Inferior parietal cortex (tissue), 1 donor: Measurements from ENCODE around the gene ADD2.
"Not testable (repeated sequence)": the region's sequence is repeated elsewhere in the genome, so short reads cannot be mapped to it uniquely, and the experiment has no call there.

Experiments
- DNase-seq: peaks from one replicate; pipeline ENCODE4 v3.0.0-alpha.2; 2016; ENCODE audit errors: extremely low spot score

ADD2 gene

DNA sequence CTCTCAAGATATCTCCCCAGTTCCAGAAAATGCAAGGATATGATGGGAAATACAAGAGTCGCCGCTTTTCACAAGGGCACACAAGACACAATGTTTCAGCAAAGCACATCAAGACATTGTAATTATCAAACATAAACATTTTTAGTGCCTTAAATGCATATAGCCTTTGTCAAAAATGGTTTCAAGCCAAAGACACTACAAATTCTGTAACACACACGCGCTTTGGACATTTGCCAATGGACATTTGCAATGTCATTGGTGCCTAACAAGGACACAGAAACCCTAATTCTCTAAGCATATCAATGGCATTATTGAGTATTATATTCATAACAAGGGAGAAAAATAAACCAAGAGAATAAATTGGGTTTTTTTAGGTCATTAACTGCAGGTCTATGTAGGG, 16.1 kb downstream of the ADD2 start:
- DNase-seq, result no peak

DNA sequence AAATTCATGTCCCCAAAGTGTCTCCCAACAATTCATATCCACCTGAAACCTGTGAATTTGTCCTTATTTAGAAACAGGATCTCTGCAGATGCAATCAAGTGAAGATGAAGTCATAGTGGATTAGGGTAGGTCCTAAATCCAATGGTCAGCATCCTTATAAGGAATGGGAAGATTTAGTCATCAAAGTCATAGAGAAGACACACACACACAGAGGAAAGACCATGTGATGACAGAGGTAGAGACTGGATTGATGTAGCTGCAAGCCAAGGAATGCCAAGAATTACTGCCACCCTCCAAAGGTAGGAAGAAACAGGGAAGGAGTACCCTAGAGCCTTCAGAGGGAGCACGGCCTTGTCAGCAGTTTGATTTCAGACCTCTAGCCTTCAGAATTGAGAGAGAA, 17.7 kb downstream of the ADD2 start:
- no peak for DNase-seq

DNA sequence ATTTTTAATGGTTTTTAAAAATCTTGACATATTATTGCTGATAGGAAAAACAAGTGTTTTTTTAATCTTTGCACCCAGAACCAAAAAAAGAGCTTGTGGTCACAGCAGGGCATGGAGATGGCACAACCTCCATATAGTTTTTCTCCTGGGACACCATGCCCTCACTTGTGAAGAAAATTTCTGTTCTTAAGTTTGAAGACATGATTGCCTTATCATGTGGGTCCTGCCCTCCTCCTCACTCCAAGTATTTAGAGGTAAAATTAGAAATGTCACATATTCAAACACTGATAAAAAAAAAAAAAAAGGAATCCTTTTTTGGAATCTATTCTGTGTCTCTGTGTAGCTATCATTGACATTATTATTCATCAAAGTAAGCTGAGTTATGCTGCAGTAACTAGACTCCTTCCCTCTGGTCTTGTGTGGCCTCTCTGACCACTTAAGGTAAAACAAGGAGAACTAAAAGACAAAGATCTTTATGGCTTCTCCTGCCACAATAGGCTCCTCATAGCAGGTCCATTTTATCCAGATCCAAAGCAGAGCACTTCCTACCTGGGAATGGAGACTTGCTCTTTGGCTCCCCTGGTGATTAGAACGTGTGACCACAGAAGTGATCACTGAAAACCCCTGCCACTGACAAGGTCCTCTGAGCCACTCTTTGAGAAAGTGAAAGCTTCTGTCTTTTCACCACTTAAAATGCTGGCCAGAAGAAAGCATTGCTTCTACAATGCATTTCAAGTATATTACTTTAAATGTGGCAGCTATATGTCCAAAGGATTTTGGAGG, 19.8 kb downstream of the ADD2 start:
- no peak for DNase-seq

DNA sequence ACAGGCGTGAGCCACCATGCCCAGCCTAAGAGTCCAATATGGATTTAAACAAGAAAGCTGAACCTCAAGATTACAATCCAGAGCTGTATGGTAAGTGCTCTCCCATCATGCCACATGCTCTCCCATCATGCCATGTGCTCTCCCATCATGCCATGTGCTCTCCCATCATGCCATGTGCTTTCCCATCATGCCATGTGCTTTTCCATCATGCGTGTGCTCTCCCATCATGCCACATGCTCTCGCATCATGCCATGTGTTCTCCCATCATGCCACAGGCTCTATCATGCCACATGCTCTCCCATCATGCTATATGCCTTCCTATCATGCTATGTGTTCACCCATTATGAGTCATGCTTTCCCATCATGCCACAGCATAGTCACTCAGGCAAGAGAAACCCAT, 20.7 kb downstream of the ADD2 start:
- no peak for DNase-seq

DNA sequence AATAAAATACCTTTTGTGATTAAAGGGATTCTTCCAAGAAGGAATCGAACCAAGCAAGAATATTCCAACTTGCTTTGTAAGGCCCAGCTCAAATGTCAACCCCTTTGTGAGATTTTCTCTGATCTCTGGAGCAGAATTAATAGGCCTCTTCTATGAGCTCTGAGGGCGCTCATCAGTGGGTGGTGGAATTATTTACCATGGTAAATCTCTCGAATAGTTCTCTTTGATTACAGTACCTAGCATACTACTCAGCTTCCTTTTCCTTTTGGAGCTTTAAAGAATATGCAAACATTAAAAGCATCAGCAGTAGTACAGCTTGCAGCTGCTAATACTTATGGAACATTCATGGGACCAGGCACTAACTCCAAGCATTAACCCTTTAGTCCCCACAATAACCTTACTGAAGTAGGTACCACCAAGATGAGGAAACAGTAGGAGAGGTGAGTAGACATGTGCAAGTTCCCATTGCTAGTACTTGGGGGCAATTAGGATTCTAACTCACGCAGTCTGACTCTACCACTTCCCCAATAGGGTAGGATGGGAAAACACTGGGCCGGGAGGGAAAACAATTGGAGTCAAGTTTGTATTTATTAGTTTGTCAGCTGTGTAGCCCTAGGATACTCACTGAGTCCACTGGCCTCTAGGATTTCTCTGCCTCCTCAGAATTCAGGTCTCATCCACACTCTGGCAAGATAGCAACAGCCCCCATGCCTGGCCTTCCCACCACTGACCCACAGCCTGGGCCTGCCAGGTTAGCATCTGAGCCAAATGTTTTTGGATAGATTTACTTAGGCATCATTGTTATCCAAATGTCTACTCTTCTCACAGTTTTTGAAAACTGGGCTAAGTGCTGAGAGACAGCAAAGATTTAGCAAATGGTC, 21.7 kb downstream of the ADD2 start:
- no peak for DNase-seq

DNA sequence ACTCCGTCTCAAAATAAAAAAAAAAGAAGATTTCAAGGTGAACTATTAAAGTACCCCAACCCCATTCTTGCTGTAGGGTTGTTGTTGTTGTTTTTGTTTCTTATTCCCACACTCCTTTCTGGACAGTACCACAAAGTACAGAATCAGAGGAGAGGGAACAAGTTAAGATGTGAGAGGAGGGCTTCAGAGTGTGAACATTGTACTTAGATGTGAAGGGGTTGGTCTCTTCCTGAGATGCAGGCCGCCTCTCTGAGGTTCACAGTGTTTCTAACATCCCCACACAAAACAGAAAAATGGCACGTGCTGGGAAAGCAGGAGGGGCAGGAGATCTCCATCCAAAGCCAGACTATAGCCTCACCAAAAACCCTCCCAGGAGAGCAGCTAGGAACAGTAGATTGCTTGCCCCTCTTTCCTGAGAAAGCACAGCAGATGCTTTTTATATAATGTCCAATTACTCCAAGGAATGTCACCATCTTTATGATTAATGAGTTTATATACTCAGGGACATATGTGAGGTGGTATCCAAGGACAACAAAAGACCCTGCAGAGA, 22.6 kb downstream of the ADD2 start:
- DNase-seq, result no peak

DNA sequence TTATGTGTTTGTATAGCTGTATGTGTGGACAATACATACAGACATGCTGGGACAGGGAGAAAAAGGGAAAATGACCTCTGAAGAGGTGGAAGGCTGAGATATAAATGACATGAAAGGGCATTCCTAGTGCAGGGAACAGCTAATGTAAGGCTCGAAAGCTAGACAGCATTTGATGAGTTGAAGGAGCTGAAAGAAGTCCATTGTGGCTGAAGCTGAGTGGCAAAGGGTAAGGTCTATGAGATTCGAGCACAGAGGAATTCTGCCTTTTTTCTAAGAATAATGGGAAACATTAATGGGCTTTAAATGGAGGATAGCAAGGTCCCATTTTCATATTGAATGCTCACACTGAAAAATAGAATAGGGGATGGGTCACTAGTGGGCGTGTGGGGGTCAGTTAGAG, 23.6 kb downstream of the ADD2 start:
- no peak for DNase-seq

DNA sequence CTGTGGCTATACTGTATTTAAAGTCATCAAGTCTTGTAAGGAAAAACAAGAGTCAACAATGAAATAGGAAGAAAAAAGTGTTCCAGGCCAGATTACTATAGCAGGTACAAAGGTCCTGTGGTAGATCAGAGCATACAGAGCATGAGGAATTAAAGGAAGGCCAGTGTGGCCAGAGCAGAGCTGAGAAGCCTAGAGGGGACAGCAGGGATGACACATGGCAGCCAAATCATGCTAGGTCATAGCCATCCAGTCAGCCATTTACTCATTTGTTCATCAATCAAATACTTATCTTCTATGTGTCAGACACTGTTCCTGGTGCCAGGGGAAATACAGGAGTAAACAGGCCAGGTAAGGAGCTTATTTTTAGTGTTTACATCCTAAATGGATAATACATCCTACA, 24.3 kb downstream of the ADD2 start:
- DNase-seq, result no peak

DNA sequence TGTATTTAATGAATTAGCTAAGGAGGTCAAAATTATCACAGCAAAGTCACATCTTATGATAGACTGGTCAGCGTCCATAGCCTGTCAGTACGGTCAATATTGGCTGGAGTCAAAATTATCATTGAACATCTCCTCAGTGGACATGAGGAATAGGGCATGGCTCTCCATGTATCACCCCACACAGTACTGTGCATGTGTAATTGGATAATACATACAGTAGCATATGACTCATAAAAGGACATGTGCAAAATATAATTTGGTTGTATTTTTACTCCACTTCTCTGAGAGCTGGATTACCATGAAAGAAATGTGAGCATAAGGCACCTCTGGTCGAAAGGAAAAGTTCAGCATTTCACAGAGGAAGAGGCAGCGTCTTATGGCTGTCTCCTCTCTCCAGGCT, 24.9 kb downstream of the ADD2 start:
- no peak for DNase-seq

DNA sequence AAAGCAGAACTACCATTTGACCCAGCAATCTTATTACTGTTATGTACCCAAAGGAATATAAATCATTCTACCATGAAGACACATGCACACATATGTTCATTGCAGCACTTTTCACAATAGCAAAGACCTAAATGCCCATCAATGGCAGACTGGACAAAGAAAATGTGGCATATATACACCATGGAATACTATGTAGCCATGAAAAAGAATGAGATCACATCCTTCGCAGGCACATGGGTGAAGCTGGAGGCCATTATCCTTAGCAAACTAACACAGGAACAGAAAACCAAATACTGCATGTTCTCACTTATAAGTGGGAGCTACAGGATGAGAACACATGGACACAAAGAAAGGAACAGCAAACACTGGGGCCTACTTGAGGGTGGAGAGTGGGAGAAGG, 28.5 kb downstream of the ADD2 start:
- DNase-seq, result not testable (repeated sequence)

DNA sequence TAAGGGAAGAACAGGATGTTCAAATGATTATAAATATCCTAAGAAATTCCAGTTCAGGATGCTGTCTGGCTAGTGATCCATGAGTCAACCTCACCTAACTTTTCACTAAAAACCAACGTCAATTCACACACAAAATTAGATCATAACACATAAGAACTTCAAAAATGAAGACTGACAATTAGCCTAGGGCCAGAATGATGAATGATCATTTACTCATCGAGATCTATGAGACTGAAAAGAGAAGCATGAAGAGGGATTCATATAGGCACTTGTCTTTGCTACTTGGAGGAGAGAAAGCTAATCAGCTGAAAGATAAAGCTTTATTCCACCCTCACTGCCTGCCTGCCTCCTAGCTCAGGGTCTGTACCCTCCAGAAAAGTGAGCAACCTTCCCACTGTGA, 29.8 kb downstream of the ADD2 start:
- DNase-seq, result no peak

DNA sequence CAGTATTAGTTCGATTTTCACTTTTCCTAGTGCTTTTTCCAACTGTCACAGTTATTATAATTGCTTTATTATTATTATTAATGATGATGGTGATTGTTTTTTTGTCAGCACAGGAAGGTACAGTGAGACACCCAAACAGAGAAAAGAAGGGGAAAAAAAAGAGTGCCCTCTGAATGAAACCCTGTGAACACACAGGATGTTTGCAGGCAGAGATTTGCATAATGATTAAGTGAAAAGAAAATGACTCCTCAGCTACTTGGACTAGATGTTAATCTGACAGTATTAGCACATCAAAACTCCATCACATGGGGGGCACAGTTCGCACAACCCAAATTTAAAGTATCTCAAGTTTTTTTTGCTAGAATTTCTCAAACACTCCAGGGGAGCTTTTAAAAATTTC, 32.9 kb downstream of the ADD2 start:
- no peak for DNase-seq

DNA sequence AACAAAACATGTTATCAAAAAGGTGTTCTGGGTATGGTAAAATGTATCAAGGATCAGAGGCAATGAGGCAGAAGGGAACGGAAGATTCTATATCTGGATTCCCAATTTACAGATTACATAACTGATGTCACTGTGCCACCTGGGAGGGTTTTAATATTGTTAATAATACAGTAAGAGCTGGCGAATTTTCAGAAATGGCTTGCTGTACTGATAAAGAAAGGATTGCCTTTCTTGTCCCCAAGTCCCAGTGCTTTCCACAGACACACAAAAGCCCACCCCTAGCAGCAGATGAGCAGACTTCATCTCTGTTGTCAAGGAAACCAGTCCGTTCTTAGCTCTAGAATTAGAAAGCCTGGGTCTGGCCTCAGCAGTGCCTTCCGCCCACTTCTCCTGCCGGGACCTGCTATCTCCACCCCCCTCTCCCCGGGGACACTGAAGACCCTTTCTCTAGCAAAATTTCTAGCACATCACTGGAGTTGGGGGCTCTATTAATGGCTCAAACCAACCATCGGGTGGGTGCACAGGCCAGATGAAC, 34.3 kb downstream of the ADD2 start:
- no peak for DNase-seq

DNA sequence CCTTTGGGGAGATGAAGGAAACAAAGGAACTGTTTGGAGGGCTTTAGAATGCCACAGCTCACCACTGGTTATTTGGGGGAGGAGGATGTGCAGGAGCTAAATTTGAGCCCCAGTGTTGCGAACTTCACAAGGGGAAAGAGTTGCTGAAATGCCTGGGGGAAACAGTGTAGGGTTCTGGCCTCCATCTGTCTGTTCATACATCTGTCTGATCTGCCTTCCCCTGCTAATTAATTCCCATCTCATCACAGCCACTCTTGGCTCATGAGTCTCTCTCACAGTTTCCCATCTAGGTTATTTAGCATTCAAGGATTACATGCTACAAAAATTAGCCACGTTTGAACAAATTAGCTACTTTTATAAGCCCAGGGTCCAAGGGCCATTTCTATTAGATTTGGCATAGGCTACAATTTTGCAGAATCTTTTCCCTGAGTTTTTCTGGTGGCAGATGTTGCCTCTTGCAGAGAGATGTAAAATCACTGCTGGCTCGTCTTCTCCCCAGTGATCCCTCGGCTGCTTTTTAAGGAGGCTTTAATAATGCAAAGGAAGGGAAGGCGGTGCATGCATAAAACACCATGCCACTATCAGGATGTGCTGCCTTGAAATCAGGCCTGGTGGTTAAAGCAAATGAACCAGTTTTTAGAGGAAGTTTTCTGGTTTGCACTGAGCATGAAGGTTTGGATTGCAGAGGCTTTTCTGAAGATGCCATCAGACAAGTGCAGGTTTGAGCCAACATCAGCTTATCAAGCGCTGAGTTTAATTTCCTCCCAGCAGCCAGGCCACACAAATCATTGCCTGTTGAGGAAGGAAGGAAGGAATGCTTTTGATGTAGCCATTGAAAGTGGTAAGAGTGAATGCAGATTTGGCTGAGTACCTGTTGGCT, 35.0 kb downstream of the ADD2 start:
- no peak for DNase-seq

DNA sequence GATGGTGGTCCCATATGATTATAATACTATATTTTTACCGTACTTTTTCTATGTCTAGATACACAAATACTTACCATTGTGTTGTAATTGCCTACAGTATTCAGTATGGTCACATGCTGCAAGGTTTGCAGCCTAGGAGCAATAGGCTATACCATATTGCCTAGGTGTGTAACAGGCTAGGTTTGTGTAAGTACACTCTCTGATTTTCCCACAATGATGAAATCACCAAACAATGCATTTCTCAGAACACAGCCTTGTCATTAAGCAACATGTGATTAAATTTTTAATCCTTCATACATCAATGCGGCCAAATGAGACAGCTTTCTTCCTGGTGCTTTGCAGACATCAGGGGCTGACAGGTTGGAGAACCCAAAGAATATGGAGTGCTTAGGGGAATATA, 37.3 kb downstream of the ADD2 start:
- no peak for DNase-seq

DNA sequence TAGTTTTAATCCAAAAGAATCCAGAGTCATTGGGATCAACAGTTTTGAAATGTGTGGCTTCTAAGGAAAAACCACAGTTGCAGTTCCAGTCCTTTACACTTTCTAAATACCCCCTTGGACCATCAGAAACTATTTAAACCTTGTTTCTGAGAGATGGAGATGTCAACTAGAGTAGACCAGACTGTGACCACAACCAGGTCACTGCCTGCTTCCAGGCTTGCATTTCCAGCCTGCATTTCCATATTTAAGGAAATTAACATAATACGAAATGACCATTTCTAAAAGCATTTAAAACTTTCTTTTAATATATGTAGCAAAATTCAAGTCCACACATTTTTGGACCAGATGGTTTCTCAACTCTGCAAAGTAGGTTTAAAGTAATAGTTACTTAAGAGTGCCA, 38.4 kb downstream of the ADD2 start:
- no peak for DNase-seq

DNA sequence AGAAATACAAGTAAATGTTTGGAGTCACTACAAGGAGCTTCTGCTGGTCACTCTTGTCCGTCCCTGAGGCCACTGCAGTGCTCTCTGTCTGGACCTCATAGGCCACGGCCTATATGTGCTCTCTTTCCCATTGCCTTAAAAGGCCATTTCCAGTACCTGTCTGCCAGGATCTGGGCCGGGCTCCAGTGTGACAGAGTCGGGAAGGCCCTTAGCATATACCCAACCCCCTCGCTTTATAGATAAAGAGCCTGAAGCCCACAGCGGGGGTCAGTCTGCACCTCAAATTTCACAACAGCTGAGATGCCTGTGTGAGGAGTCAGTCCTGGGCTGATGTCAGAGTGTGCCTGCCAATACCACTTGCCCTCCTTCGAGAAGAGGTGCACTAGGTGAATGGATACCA, 39.9 kb downstream of the ADD2 start:
- no peak for DNase-seq

DNA sequence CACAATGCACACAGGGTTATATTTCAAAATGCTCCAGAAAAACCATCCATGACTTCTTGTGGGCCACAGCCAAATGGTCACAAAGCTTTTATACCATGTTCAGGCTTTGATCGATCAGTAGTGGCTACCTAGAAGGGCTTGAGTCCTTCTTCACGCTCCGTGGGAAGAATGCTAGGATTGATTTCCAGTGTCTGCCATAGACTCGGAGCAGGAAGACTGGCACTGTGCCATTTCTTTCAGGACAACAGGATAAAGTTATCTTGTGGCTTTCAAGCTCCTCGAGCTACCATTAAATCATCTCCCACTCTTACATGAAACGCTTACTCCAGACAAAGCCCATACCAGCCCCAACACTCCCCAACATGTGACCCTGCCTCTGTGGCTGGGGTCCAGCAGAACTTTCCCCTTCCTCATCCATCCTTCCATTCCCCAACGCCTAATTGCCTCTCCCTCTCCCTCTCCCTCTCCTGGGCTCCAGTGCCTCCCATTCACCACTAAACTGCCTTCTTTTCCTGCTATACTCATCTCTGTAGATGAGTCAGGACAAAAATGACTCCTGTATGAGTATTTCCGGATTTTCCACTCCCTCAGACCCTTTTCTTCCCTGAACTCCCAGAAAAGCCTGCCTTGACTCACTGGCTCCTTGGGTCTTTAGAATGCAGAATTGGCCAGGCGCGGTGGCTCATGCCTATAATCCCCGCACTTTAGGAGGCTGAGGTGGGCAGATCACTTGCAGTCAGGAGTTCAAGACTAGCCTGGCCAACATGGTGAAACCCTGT, 40.9 kb downstream of the ADD2 start:
- no peak for DNase-seq

DNA sequence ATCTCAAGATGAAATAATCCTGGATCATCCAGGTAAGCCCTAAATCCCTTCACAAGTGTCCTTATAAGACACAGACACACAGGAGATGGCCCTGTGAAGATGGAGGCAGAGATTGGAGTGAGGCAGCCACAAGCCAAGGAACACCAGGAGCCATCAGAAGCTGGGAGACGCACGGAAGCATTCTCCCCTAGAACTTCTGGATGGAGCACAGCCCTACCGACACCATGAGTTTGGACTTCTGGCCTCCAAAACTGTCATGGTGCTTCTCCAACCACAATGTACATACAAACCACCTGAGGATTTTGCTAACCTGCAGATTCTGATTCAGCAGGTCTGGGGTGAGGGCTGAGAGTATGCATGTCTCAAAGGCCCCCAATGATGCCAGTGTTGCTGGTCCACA, 42.5 kb downstream of the ADD2 start:
- no peak for DNase-seq

DNA sequence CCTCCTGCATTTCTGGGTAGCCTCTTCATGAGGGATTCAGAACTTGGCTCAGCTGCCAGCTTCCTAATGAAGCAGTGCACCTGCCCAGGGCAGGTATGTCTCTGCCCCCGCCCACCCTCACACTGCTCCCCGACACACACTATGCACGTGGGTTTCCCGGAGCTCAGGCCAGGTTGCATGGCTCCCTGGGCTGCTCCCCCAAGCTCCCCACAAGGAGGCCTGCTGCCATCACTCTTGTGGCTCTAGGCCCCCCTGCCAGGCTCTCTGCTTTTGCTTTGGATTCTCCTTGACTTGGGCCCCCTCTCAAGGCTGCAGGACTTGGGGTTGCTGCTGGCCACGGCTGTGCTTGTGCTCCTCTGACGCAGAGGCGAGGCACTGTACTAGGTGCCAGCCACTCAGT, 43.6 kb downstream of the ADD2 start:
- DNase-seq, result no peak
